Measurements from ENCODE around the gene STPG3. TPM values are rescaled to one million over a fixed set of nuclear protein-coding genes. Genes with fewer than 3 reads are reported as not detected.

The STPG3 gene
- total RNA-seq = not detected in 2 replicates

- DNase-seq (ENCODE audit: extremely low read depth, low read depth, low spot score) = no peak
These were observed at the start of gene STPG3 for GRCh38 chr9:137251194-137251461. STPG3 (plus strand) TSS chr9:137251286; CDS start chr9:137251287, 1 bp downstream.

- no peak for DNase-seq (ENCODE audit: extremely low read depth, low read depth, low spot score)
These were observed 48.1 kb upstream of the STPG3 start for GRCh38 chr9:137202966-137203365.

- no peak for DNase-seq (ENCODE audit: extremely low read depth, low read depth, low spot score)
These were observed 46.4 kb upstream of the STPG3 start for GRCh38 chr9:137204731-137205125.

GRCh38 chr9:137205126-137206069 lies 45.7 kb upstream of the STPG3 start, which contains the start of the genes NDOR1 and TMEM203:
NDOR1 (plus strand) TSS chr9:137205700; CDS start chr9:137205778, 78 bp downstream.
TMEM203 (minus strand) TSS chr9:137205648; CDS start chr9:137205414, 234 bp downstream.
- DNase-seq (ENCODE audit: extremely low read depth, low read depth, low spot score) = no peak

GRCh38 chr9:137206602-137207001 lies 44.5 kb upstream of the STPG3 start:
- DNase-seq (ENCODE audit: extremely low read depth, low read depth, low spot score) = no peak

GRCh38 chr9:137211532-137211931 lies 39.6 kb upstream of the STPG3 start:
- no peak for DNase-seq (ENCODE audit: extremely low read depth, low read depth, low spot score)

GRCh38 chr9:137212520-137212919 lies 38.6 kb upstream of the STPG3 start:
- DNase-seq (ENCODE audit: extremely low read depth, low read depth, low spot score) = no peak

GRCh38 chr9:137213160-137214060 lies 37.7 kb upstream of the STPG3 start:
- DNase-seq (ENCODE audit: extremely low read depth, low read depth, low spot score) = no peak

- DNase-seq (ENCODE audit: extremely low read depth, low read depth, low spot score) = no peak
These were observed 36.5 kb upstream of the STPG3 start for GRCh38 chr9:137214620-137215019.

GRCh38 chr9:137215196-137215986 lies 35.7 kb upstream of the STPG3 start:
- no peak for DNase-seq (ENCODE audit: extremely low read depth, low read depth, low spot score)

- DNase-seq (ENCODE audit: extremely low read depth, low read depth, low spot score) = no peak
These were observed 34.7 kb upstream of the STPG3 start for GRCh38 chr9:137216188-137216965.

- no peak for DNase-seq (ENCODE audit: extremely low read depth, low read depth, low spot score)
These were observed 33.5 kb upstream of the STPG3 start for GRCh38 chr9:137217276-137218211.

GRCh38 chr9:137218212-137218753 lies 32.8 kb upstream of the STPG3 start:
- no peak for DNase-seq (ENCODE audit: extremely low read depth, low read depth, low spot score)

GRCh38 chr9:137218754-137219271 lies 32.3 kb upstream of the STPG3 start:
- DNase-seq (ENCODE audit: extremely low read depth, low read depth, low spot score) = no peak

GRCh38 chr9:137219757-137220316 lies 31.2 kb upstream of the STPG3 start:
- no peak for DNase-seq (ENCODE audit: extremely low read depth, low read depth, low spot score)

- DNase-seq (ENCODE audit: extremely low read depth, low read depth, low spot score) = no peak
These were observed 30.6 kb upstream of the STPG3 start for GRCh38 chr9:137220317-137221094.

- DNase-seq (ENCODE audit: extremely low read depth, low read depth, low spot score) = no peak
These were observed 30.0 kb upstream of the STPG3 start for GRCh38 chr9:137221095-137221505.

Data from glomerular endothelial cell (primary cell).